MV-4-11 (cell line): Measurements from ENCODE around the gene C1orf122.

Experiments
- DNase-seq: peaks from one replicate; lab custom pipeline; 2025; lab: John Stamatoyannopoulos, UW

C1orf122 gene

GRCh38 chr1:37797750-37798345 is 9.7 kb upstream of the C1orf122 start:
- peak; percentile 27 for DNase-seq

DNA sequence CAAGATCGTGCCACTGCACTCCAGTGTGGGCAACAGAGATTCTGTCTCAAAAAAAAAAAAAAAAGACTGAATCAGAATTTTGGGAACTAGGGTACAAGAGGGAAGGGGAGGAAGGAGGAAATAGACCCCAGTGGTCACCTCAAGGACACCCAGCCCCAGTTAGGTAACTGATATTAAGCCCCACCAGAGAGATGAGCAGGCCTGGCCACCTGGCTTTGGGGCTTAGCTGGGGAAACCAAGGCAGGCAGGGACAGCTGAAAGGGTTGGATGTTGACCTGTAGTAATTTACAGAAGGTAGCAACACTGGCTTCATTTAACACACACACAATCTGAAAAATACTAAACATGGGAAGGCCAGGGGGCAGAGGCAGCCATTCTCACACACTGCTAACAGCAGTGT is 5.2 kb upstream of the C1orf122 start:
- DNase-seq = no peak

- no peak for DNase-seq
Observed at GRCh38 chr1:37807220-37807554, 403 bp upstream of the C1orf122 start.

DNA sequence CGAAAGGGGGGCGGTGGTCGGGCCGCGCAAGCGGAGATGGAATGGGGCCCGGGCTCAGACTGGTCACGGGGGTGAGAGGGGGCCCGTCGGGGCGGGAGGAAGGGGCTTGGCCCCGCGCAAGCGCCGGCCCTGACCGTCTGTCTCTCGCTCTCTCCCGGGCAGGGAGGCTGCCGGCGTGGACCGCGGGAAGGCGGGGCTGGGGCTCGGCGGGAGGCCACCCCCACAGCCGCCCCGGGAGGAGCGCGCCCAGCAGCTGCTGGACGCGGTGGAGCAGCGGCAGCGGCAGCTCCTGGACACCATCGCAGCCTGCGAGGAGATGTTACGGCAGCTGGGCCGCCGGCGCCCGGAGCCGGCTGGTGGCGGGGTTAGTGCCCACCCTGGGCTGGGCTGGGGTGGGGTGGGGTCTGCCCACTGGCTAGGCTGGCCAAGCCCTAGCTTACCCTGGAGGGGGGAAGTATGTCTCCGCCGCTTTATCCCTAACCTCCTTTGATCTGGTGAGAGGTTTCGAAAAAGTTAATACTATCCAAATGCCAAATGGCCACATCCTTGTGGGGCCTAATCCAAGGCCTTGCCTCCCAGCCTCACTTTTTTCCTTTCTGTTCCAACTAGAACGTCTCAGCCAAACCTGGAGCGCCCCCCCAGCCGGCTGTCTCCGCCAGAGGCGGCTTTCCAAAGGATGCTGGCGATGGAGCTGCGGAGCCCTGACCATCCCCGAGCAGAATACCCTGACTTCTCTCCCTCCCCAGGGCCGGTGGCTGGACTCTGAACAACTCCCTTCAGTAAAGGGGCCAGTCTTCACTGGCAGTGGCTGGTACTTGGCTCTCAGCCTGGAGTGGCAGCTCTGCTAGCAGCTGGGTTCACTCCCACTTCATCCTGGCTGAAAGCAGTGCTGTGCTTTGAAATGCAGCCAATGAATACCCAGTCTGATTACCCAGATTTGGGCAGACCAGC is 1.1 kb downstream of the C1orf122 start:
- DNase-seq = no peak

- no peak for DNase-seq
Observed at GRCh38 chr1:37809942-37810341, 2.4 kb downstream of the C1orf122 start.

GRCh38 chr1:37811027-37811655 is 3.6 kb downstream of the C1orf122 start:
- peak; percentile 65 for DNase-seq

DNA sequence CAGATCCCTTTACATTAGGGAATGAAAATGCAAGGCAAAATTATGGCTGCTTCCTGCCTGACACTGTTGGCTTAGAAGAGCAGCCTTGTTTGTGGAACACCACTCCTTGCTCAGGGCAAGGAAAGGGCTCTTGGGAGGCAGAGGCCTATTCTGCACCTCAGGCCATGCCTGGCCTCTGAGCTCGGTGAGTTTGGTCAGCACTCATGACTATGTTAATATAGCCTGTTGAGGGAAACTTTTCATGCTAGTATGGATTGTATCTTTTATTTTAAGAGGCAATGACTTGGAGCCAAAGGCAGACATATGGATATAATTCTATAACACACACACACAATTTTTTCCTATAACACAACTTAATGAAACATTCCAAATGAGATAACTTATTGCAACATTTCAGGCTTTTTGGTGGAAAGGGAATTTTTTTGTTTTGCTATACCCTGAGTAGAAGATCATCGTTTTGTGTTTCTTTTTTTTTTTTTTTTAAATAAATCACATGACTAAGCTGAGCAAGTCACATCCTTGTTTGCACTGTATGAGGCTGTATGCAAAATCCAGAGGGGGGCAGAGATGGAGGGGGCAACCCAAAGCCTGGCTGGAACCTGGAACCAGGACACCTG is 6.0 kb downstream of the C1orf122 start:
- no peak for DNase-seq

GRCh38 chr1:37814252-37814651 is 6.7 kb downstream of the C1orf122 start:
- no peak for DNase-seq

DNA sequence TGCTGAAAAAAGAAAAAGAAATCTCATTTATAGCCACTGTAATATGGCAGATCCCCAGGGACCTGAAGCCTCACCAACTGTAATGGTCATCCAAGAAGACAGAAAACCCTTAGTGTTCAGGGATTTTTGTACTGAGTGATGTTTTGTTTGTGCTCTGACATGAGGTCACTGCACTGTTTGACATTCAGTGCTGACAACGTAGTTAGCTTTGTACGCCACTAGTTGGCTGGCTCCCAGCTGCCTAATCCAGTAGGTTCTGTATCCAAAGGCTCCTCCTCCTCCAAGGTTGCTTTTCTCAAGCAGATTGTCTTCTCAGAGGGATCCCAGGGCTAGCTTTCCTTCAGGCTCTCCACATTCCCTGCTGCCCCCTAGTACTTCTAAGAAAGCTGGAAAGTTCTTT is 9.9 kb downstream of the C1orf122 start:
- DNase-seq = no peak

DNA sequence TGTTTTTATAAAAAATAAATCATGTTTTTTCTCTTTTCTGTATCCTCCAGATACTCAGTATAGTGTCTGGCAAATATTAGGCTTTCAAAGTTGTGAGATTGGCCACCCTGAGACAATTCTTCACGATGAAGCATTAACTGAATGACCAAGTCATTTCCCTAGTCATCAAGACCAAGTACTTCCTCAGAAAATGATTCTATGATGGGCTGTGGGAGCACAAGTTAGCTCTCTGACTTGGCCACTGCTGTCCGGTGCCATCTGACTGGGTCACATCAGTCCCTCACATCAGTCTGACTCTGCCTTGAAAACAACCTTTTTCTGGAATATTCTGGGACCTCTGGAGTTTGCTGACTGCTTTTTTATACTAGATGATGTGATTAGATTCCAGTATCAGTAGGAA is 13.9 kb downstream of the C1orf122 start:
- no peak for DNase-seq

DNA sequence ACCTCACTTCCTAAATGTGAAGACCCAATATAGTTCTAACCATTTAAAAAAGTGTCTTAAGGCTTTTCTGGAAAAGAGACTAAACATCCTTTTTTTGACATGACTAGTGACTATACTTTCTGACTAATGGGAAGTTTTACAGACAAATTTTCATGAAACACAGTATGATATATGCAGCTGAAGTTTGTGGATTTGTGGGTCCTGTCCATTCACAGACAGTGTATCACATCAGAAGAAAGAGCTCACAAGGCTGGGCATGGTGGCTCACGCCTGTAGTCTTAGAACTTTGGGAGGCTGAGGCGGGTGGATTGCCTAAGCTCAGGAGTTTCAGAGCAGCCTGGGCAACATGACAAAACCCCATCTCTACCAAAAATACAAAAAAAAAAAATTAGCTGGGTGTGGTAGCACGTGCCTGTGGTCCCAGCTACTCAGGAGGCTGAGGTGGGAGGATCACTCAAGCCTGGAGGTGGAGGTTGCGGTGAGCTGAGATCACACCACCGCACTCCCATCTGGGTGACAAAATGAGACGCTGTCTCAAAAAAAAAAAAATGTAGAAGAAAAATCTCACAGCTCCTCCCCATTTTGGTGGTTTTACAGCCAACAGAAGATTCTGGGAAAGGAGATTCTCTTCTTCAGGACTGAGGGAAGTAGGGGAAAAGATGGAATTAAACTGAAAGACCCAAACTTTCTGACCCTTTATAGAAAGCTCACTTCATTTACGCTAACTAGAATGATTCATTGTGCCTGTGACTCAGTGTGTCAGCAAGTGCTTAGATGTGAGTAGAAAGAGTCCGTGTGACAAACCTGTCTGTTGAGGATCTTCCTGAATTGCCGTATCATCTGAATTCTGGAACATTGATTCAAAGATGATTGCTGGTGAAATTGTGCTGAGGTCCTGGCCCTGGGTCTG is 15.6 kb downstream of the C1orf122 start:
- no peak for DNase-seq

- no peak for DNase-seq
Observed at GRCh38 chr1:37824001-37824400, 16.4 kb downstream of the C1orf122 start.

GRCh38 chr1:37825506-37825905 is 17.9 kb downstream of the C1orf122 start:
- DNase-seq = peak; percentile 42

GRCh38 chr1:37828410-37829074 is 21.0 kb downstream of the C1orf122 start:
- DNase-seq = no peak

DNA sequence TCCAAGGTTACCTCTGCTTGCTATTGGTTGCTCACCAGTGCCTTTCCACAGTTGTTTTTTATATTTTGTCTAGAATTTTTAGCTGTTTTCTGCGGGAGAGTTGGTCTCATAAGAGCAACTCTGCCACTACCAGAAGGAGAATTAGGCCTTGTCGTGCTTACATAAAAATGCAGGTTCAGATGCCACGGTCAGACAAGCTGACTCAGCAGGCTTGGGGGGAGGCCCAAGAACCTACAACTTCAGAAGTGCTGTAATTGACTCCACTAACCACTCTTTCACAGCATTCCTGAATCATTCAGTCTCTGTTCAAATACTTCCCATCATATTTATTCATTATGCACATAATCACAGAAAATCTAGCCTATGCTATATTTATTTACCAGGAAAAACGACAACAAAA is 23.5 kb downstream of the C1orf122 start:
- DNase-seq = no peak

DNA sequence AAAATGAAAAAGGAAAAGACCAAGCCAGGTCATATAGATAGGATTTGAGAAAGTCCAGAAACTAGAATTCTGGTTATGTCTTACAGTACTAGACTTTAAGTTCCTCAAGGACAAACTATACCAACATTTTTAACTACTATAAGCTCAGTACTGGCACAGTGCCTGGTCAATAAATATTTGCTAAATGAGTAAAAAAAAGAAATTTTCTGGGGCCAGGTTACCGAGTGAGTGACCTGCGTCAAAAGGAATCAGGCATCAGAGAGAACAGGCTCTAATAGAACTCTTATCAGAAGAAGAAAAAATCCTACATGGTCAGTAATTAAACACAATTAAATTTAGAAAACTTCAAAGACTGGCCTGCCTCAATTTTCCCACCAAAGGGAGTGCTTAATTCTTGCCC is 24.2 kb downstream of the C1orf122 start:
- DNase-seq = no peak

GRCh38 chr1:37836788-37837187 is 29.2 kb downstream of the C1orf122 start:
- no peak for DNase-seq

DNA sequence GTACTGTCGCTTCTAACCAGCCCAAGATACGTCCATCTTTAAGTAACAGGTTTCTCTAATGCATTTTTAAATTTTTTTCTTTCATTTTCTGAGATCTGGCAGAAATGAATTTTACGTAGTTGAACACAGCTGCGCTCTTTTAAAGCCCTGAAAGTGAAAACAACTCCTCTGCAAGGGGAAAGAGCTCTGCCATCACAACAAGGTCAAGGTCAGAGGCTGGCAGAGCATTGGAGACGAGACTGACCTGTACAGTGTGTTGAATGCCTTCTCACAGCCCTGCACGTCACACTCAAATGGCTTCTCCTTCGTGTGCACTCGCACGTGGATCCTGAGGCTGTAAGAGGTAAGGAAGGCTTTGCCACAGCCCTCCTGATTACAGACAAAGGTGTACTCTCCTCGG is 32.1 kb downstream of the C1orf122 start:
- DNase-seq = no peak

GRCh38 chr1:37840711-37841110 is 33.1 kb downstream of the C1orf122 start:
- DNase-seq = no peak

- no peak for DNase-seq
Observed at GRCh38 chr1:37841652-37842051, 34.1 kb downstream of the C1orf122 start.

- DNase-seq = no peak
Observed at GRCh38 chr1:37844536-37844935, 36.9 kb downstream of the C1orf122 start.
